KOPT-K1 (cell line): ENCODE data around the gene ZNF132.
"Not testable (repeated sequence)": the region's sequence is repeated elsewhere in the genome, so short reads cannot be mapped to it uniquely, and the experiment has no call there.

Experiments
- H3K27ac ChIP-seq: fragments of 200-600 bp; sonication (generic); 2 replicates; pipeline ENCODE4 v1.5.1; 2016; ENCODE audit warnings: antibody characterized with exemption, mild to moderate bottlenecking, low read depth, low read length; ENCODE audit not compliant: poor library complexity, severe bottlenecking
- H3K36me3 ChIP-seq: fragments of 200-600 bp; sonication (generic); 2 replicates; pipeline ENCODE4 v1.5.1; 2017; ENCODE audit warnings: antibody characterized with exemption, mild to moderate bottlenecking, low read length, moderate library complexity; ENCODE audit not compliant: insufficient read depth
- H3K9me3 ChIP-seq: fragments of 200-600 bp; sonication (generic); 2 replicates; pipeline ENCODE4 v1.5.1; 2017; ENCODE audit warnings: antibody characterized with exemption, low read length, mild to moderate bottlenecking; ENCODE audit not compliant: insufficient read depth, poor library complexity, severe bottlenecking

The ZNF132 gene

GRCh38 chr19:58403920-58404478, 36.0 kb downstream of the ZNF132 start:
- not testable (repeated sequence) for H3K27ac ChIP-seq, H3K36me3 ChIP-seq, H3K9me3 ChIP-seq

GRCh38 chr19:58401840-58402421, 38.0 kb downstream of the ZNF132 start:
- Histone ChIP-seq H3K27ac (peak overlapping the region; percentile 59), H3K9me3 (no peaks in the 10 kb centered on the region), H3K36me3 (peaks cover 6% of the 10 kb centered on the region; the same call in 1 of the 2 replicates)

GRCh38 chr19:58400916-58401839, 38.8 kb downstream of the ZNF132 start:
- peak overlapping the region; percentile 59 for H3K27ac ChIP-seq
- H3K9me3 ChIP-seq, result no peaks in the 10 kb centered on the region
- H3K36me3 ChIP-seq, result peaks cover 7% of the 10 kb centered on the region; the same call in 1 of the 2 replicates

GRCh38 chr19:58400316-58400915, 39.5 kb downstream of the ZNF132 start:
- H3K36me3 ChIP-seq, result peaks cover 13% of the 10 kb centered on the region
- no peaks in the 10 kb centered on the region for H3K9me3 ChIP-seq
- peak overlapping the region; percentile 14 for H3K27ac ChIP-seq

- no peak overlapping the region for H3K27ac ChIP-seq
- H3K36me3 ChIP-seq, result peaks cover 19% of the 10 kb centered on the region
- no peaks in the 10 kb centered on the region for H3K9me3 ChIP-seq
Measured at GRCh38 chr19:58399903-58400302, 40.0 kb downstream of the ZNF132 start.

- Histone ChIP-seq H3K36me3 (peaks cover 32% of the 10 kb centered on the region), H3K27ac (no peak overlapping the region), H3K9me3 (no peaks in the 10 kb centered on the region)
Measured at GRCh38 chr19:58398545-58398944, 41.4 kb downstream of the ZNF132 start.

GRCh38 chr19:58398087-58398486, 41.9 kb downstream of the ZNF132 start:
- H3K27ac ChIP-seq, result no peak overlapping the region
- H3K36me3 ChIP-seq, result peaks cover 37% of the 10 kb centered on the region
- H3K9me3 ChIP-seq, result no peaks in the 10 kb centered on the region

- H3K36me3 ChIP-seq, result peaks cover 42% of the 10 kb centered on the region
- no peak overlapping the region for H3K27ac ChIP-seq
- no peaks in the 10 kb centered on the region for H3K9me3 ChIP-seq
Measured at GRCh38 chr19:58397533-58398037, 42.4 kb downstream of the ZNF132 start.

GRCh38 chr19:58396691-58397532, 43.0 kb downstream of the ZNF132 start:
- H3K27ac ChIP-seq, result no peak overlapping the region
- peaks cover 49% of the 10 kb centered on the region for H3K36me3 ChIP-seq
- H3K9me3 ChIP-seq, result no peaks in the 10 kb centered on the region

- Histone ChIP-seq H3K27ac (no peak overlapping the region), H3K36me3 (peaks cover 57% of the 10 kb centered on the region), H3K9me3 (no peaks in the 10 kb centered on the region)
Measured at GRCh38 chr19:58395979-58396627, 43.9 kb downstream of the ZNF132 start.

GRCh38 chr19:58395220-58395978, 44.6 kb downstream of the ZNF132 start, which contains the start of gene RNF225:
TSS of gene RNF225 (plus strand) at chr19:58395656. CDS start at chr19:58396090, 434 bp downstream.
- no peak within 1 kb of the TSS for H3K27ac ChIP-seq
- H3K36me3 ChIP-seq, result peaks cover 64% of the 10 kb centered on the region

GRCh38 chr19:58394821-58395219, 45.1 kb downstream of the ZNF132 start:
- Histone ChIP-seq H3K36me3 (peaks cover 69% of the 10 kb centered on the region), H3K9me3 (no peaks in the 10 kb centered on the region), H3K27ac (no peak overlapping the region)

More at GRCh38 chr19:58395220-58395978, 44.6 kb downstream of the ZNF132 start, which contains the start of gene RNF225:
- no peaks in the 10 kb centered on the region for H3K9me3 ChIP-seq

- no peaks in the 10 kb centered on the region for H3K9me3 ChIP-seq
- no peak overlapping the region for H3K27ac ChIP-seq
- H3K36me3 ChIP-seq, result peaks cover 78% of the 10 kb centered on the region
Measured at GRCh38 chr19:58393725-58394033, 46.3 kb downstream of the ZNF132 start.
